ENCODE data around the gene DOCK4. TPM values are rescaled to one million over a fixed set of nuclear protein-coding genes. Genes with fewer than 3 reads are reported as not detected.

The DOCK4 gene
- total RNA-seq, 1 donor: 31.8 TPM

GRCh38 chr7:112071856-112072255 lies 134.3 kb downstream of the DOCK4 start:
- no peak for DNase-seq (ENCODE audit: insufficient read length, low spot score, missing footprints)
- no peaks in the 10 kb centered on the region for H3K36me3 ChIP-seq (ENCODE audit: insufficient read depth, low read length)
- H3K27me3 ChIP-seq (ENCODE audit: insufficient read depth, low read length): no peaks in the 10 kb centered on the region
- H4K20me1 ChIP-seq (ENCODE audit: insufficient read depth, low read length): peaks cover 7% of the 10 kb centered on the region
- no peak overlapping the region for H2AFZ ChIP-seq (ENCODE audit: low read length)
- no peak overlapping the region for H3K4me3 ChIP-seq (ENCODE audit: insufficient read depth, low read length)
- no peaks in the 10 kb centered on the region for H3K9me3 ChIP-seq (ENCODE audit: low read depth, low read length)
- peaks cover 28% of the 10 kb centered on the region for H3K79me2 ChIP-seq (ENCODE audit: insufficient read depth, low read length)
- no peak overlapping the region for H3K4me2 ChIP-seq (ENCODE audit: insufficient read depth, low read length)
- no peak for TF ChIP-seq CTCF (IDR thresholded peaks at IDR 0.05; ENCODE audit: extremely low read depth, low read depth, low read length)
- H3K4me1 ChIP-seq (ENCODE audit: insufficient read depth, low read length): no peaks in the 10 kb centered on the region
- H3K27ac ChIP-seq (ENCODE audit: low read depth, low read length): no peak overlapping the region

- Histone ChIP-seq H3K9me3 (ENCODE audit: low read depth, low read length) (no peaks in the 10 kb centered on the region), H3K4me3 (ENCODE audit: insufficient read depth, low read length) (no peak overlapping the region), H3K27me3 (ENCODE audit: insufficient read depth, low read length) (no peaks in the 10 kb centered on the region), H3K36me3 (ENCODE audit: insufficient read depth, low read length) (no peaks in the 10 kb centered on the region), H3K4me2 (ENCODE audit: insufficient read depth, low read length) (no peak overlapping the region), H4K20me1 (ENCODE audit: insufficient read depth, low read length) (peaks cover 7% of the 10 kb centered on the region), H3K4me1 (ENCODE audit: insufficient read depth, low read length) (no peaks in the 10 kb centered on the region), H3K79me2 (ENCODE audit: insufficient read depth, low read length) (peaks cover 30% of the 10 kb centered on the region), H2AFZ (ENCODE audit: low read length) (no peak overlapping the region), H3K27ac (ENCODE audit: low read depth, low read length) (no peak overlapping the region)
- no peak for DNase-seq (ENCODE audit: insufficient read length, low spot score, missing footprints)
- no peak for TF ChIP-seq CTCF (IDR thresholded peaks at IDR 0.05; ENCODE audit: extremely low read depth, low read depth, low read length)
These were observed 135.4 kb downstream of the DOCK4 start for GRCh38 chr7:112070674-112071256.

GRCh38 chr7:112069879-112070321 lies 136.3 kb downstream of the DOCK4 start:
- Histone ChIP-seq H4K20me1 (ENCODE audit: insufficient read depth, low read length) (peaks cover 7% of the 10 kb centered on the region), H3K27ac (ENCODE audit: low read depth, low read length) (no peak overlapping the region), H3K9me3 (ENCODE audit: low read depth, low read length) (no peaks in the 10 kb centered on the region), H3K4me3 (ENCODE audit: insufficient read depth, low read length) (no peak overlapping the region), H3K4me1 (ENCODE audit: insufficient read depth, low read length) (no peaks in the 10 kb centered on the region), H3K27me3 (ENCODE audit: insufficient read depth, low read length) (no peaks in the 10 kb centered on the region), H3K4me2 (ENCODE audit: insufficient read depth, low read length) (no peak overlapping the region), H2AFZ (ENCODE audit: low read length) (no peak overlapping the region), H3K79me2 (ENCODE audit: insufficient read depth, low read length) (peaks cover 29% of the 10 kb centered on the region), H3K36me3 (ENCODE audit: insufficient read depth, low read length) (no peaks in the 10 kb centered on the region)
- TF ChIP-seq CTCF (IDR thresholded peaks at IDR 0.05; ENCODE audit: extremely low read depth, low read depth, low read length): no peak
- DNase-seq (ENCODE audit: insufficient read length, low spot score, missing footprints): no peak

- H3K27ac ChIP-seq (ENCODE audit: low read depth, low read length): no peak overlapping the region
- no peak for TF ChIP-seq CTCF (IDR thresholded peaks at IDR 0.05; ENCODE audit: extremely low read depth, low read depth, low read length)
- no peak overlapping the region for H3K4me3 ChIP-seq (ENCODE audit: insufficient read depth, low read length)
- peaks cover 7% of the 10 kb centered on the region for H4K20me1 ChIP-seq (ENCODE audit: insufficient read depth, low read length)
- H3K79me2 ChIP-seq (ENCODE audit: insufficient read depth, low read length): peaks cover 22% of the 10 kb centered on the region
- no peaks in the 10 kb centered on the region for H3K36me3 ChIP-seq (ENCODE audit: insufficient read depth, low read length)
- no peak overlapping the region for H3K4me2 ChIP-seq (ENCODE audit: insufficient read depth, low read length)
- no peaks in the 10 kb centered on the region for H3K4me1 ChIP-seq (ENCODE audit: insufficient read depth, low read length)
- no peak for DNase-seq (ENCODE audit: insufficient read length, low spot score, missing footprints)
- no peaks in the 10 kb centered on the region for H3K9me3 ChIP-seq (ENCODE audit: low read depth, low read length)
- no peaks in the 10 kb centered on the region for H3K27me3 ChIP-seq (ENCODE audit: insufficient read depth, low read length)
- no peak overlapping the region for H2AFZ ChIP-seq (ENCODE audit: low read length)
These were observed 137.2 kb downstream of the DOCK4 start for GRCh38 chr7:112068967-112069366.
